Measurements from ENCODE around the gene ZIC2. TPM values are rescaled to one million over a fixed set of nuclear protein-coding genes. Genes with fewer than 3 reads are reported as not detected.

Gene ZIC2
- total RNA-seq, 2 experiments from 2014 or later, result not detected

GRCh38 chr13:99989276-99990125 is 7.9 kb downstream of the ZIC2 start:
- intact Hi-C loops (cut with DNase I, micrococcal nuclease), result loop anchor here (2.0 to 10.0 kb wide), 7 partner anchors 13 to 525 kb away; no protein-coding TSS in a partner anchor
- no peaks in the 10 kb centered on the region for H3K9me3 Mint-ChIP-seq (ENCODE audit: low read depth)
- H3K27ac Mint-ChIP-seq, result no peak overlapping the region
- DNase-seq (peak; percentile 15), ATAC-seq (no peak)
- H3K4me1 Mint-ChIP-seq, result peaks cover 28% of the 10 kb centered on the region
- no peaks in the 10 kb centered on the region for H3K36me3 Mint-ChIP-seq (ENCODE audit: low read depth)
- CTCF ChIA-PET, result interaction anchor here (0.8 to 0.9 kb wide), 2 partner anchors 30 to 333 kb away, joined by 3 to 4 read pairs; no protein-coding TSS in a partner anchor
- H3K4me3 Mint-ChIP-seq, result no peak overlapping the region
- POLR2A ChIA-PET, result no interaction called here
- H3K27me3 Mint-ChIP-seq, result peaks cover 83% of the 10 kb centered on the region

DNA sequence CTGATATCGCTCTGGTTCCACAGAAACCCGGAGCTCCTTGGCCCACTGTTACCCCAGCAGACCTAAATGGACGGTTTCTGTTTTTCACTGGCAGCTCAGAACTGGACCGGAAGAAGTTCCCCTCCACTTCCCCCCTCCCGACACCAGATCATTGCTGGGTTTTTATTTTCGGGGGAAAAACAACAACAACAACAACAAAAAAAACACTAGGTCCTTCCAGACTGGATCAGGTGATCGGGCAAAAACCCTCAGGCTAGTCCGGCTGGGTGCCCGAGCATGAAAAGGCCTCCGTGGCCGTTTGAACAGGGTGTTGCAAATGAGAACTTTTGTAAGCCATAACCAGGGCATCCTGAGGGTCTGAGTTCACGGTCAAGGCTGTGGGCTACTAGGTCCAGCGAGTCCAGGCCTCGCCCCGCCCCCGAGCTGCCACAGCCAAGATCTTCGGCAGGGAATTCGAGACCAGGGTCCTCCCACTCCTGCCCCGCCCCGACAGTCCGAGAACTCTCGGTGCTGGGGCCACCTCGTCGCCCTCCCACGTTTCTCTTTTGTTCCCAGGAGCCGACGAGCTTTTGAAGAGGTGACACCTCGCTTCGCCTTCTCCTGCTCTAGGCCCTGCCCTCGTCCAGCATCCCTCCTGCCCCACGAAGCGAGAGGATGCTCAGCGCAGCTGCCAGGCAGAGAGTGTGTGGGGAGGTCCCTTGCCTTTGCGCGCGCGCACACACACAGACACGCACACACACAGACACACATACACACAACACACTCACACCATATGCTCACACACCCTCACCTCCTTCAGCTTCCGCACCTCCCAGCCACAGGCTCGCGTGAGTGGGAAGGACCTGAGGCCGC is 8.8 kb downstream of the ZIC2 start:
- Mint-ChIP-seq H3K36me3 (ENCODE audit: low read depth) (no peaks in the 10 kb centered on the region), H3K27ac (no peak overlapping the region), H3K4me3 (peak overlapping the region; percentile 6), H3K4me1 (peaks cover 27% of the 10 kb centered on the region), H3K9me3 (ENCODE audit: low read depth) (peaks cover under 1% of the 10 kb centered on the region), H3K27me3 (peaks cover 86% of the 10 kb centered on the region)
- intact Hi-C loops (cut with DNase I, micrococcal nuclease), result loop anchor here (2.0 to 5.0 kb wide), 4 partner anchors 14 to 522 kb away; no protein-coding TSS in a partner anchor
- peak; percentile 73 for ATAC-seq
- CTCF ChIA-PET, result interaction anchor here (0.8 to 0.9 kb wide), 2 partner anchors 31 to 334 kb away, joined by 3 to 4 read pairs; no protein-coding TSS in a partner anchor
- peak; percentile 31 for DNase-seq
- POLR2A ChIA-PET, result no interaction called here

- DNase-seq (no peak), ATAC-seq (peak; percentile 24)
- Mint-ChIP-seq H3K4me1 (peaks cover 26% of the 10 kb centered on the region), H3K4me3 (no peak overlapping the region), H3K36me3 (ENCODE audit: low read depth) (no peaks in the 10 kb centered on the region), H3K27ac (no peak overlapping the region), H3K27me3 (peaks cover 89% of the 10 kb centered on the region), H3K9me3 (ENCODE audit: low read depth) (peaks cover 2% of the 10 kb centered on the region)
- ChIA-PET POLR2A (no interaction called here), CTCF (interaction anchor here (0.8 to 1.3 kb wide), 2 partner anchors 9 to 524 kb away, joined by 3 read pairs; no protein-coding TSS in a partner anchor)
- intact Hi-C loops (cut with DNase I, micrococcal nuclease), result loop anchor here (2.0 to 5.0 kb wide), 4 partner anchors 14 to 521 kb away; no protein-coding TSS in a partner anchor
Observed at GRCh38 chr13:99991013-99991827, 9.6 kb downstream of the ZIC2 start.

DNA sequence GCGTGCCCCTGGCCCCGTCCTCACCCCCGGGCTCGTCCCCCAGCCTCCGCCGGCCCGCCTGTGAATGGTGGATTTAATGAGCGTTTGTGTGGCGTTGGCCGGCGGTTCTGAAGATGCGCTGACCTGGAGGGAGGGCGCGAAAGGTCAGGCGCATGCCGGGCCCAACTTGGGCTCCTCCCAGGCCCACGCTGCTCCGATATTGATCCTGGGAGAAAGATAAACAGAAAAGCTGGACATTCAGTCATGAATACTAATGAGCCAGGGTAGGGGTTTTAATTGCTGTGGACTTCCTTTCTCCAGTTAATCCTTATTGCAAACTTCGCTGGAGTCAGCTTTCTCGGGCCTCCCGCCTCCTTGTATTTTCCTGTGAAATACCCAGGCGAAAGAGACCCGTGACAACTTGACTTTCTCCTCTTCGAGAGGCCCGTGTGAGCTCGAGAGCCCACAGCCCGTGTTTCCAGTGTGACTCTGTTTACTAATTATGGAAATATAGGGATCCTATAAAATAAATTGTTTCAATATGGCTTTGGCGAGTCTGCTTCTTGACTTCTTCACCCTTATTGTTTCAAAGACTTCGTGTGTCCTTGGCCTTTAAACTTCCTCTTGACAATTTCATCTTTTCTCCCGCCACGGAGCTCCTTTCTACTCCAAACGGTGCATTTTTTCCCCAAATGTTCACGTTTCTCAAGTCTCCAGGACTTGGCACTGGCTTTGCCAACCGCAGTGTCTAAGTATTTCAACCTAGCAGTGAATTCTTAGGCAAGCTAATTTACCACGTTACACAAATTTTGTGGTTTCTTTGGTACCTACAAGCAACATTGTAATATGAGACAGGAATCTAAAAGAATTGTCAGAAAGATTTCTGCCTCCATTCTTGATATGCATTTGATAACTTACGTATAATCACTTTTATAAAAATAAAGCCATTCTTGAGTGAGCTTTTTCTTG is 10.5 kb downstream of the ZIC2 start:
- H3K27me3 Mint-ChIP-seq, result peaks cover 90% of the 10 kb centered on the region
- H3K4me3 Mint-ChIP-seq, result no peak overlapping the region
- intact Hi-C loops (cut with DNase I, micrococcal nuclease), result loop anchor here (2.0 to 5.0 kb wide), 5 partner anchors 13 to 520 kb away; no protein-coding TSS in a partner anchor
- ChIA-PET CTCF (interaction anchor here (0.6 to 1.3 kb wide), 8 partner anchors 10 to 558 kb away, joined by 3 to 5 read pairs (median 4); partner anchors contain the start of genes CLYBL and ZIC2), POLR2A (no interaction called here)
- ATAC-seq (no peak), DNase-seq (no peak)
- peaks cover 30% of the 10 kb centered on the region for H3K4me1 Mint-ChIP-seq
- peaks cover 2% of the 10 kb centered on the region for H3K36me3 Mint-ChIP-seq (ENCODE audit: low read depth)
- H3K9me3 Mint-ChIP-seq (ENCODE audit: low read depth), result peaks cover 2% of the 10 kb centered on the region
- no peak overlapping the region for H3K27ac Mint-ChIP-seq

GRCh38 chr13:99992949-99993351 is 11.4 kb downstream of the ZIC2 start:
- Mint-ChIP-seq H3K4me3 (no peak overlapping the region), H3K4me1 (peaks cover 30% of the 10 kb centered on the region), H3K36me3 (ENCODE audit: low read depth) (peaks cover 2% of the 10 kb centered on the region), H3K27me3 (peaks cover 81% of the 10 kb centered on the region), H3K27ac (no peak overlapping the region), H3K9me3 (ENCODE audit: low read depth) (peaks cover 2% of the 10 kb centered on the region)
- DNase-seq (no peak), ATAC-seq (no peak)
- CTCF ChIA-PET, result interaction anchor here (0.6 to 1.1 kb wide), 4 partner anchors 11 to 522 kb away, joined by 3 to 5 read pairs (median 4); partner anchors contain the start of gene ZIC2
- POLR2A ChIA-PET, result no interaction called here
- intact Hi-C loops (cut with DNase I, micrococcal nuclease), result loop anchor here (2.0 to 5.0 kb wide), 4 partner anchors 14 to 519 kb away; no protein-coding TSS in a partner anchor

DNA sequence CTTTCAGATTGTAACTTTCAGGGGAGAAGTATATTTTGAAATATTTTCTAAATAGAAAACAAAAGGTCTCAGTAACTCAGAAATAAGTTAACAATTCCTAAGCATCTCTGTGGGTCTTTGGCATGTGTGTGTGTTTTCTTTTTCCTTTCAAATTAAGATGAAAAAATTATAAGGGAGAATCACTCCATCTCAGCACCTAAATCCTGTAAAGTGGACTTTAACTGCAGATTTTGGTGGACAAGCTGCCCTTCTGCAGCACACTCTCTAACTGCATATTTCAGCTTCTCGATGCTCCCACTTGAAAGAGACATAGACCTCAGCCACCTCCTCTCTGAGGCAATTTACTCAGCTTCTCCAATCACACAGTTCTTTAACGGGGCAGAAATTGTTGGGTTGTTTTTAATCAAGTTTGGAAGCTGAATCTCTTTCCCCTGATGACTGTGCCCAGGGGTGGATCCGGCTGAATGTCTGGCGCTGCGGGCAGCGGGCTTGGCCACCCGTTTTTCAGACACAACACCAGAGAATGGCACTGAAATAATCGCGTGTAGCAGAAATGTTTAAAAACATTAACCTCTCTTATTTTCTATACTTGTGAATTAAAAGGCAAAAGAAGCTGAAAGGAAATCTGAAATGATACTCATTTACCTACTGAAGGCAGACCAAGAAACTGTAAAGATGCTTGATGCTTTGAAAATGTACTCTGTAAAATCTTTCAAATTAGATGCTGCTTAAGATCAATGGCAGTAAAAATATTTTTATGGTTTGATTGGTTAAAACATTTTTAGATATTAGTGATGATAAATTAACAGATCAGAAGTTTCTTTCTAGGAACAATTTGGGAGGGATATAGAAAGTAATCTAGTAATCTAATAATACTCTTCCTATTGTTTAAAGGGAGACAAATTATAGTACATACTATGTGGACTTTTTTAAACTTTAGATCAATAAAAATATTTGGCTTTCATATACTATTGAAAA is 12.4 kb downstream of the ZIC2 start:
- CTCF ChIA-PET, result interaction anchor here (0.9 kb wide), 2 partner anchors 397 to 740 kb away, joined by 3 read pairs; no protein-coding TSS in a partner anchor
- H3K36me3 Mint-ChIP-seq (ENCODE audit: low read depth), result peaks cover 2% of the 10 kb centered on the region
- H3K4me1 Mint-ChIP-seq, result peaks cover 30% of the 10 kb centered on the region

GRCh38 chr13:99994638-99995020 is 13.0 kb downstream of the ZIC2 start:
- H3K27ac Mint-ChIP-seq, result no peak overlapping the region
- peaks cover 24% of the 10 kb centered on the region for H3K4me1 Mint-ChIP-seq
- no peak overlapping the region for H3K4me3 Mint-ChIP-seq
- POLR2A ChIA-PET, result no interaction called here
- DNase-seq (no peak), ATAC-seq (no peak)
- peaks cover 82% of the 10 kb centered on the region for H3K27me3 Mint-ChIP-seq
- peaks cover 2% of the 10 kb centered on the region for H3K36me3 Mint-ChIP-seq (ENCODE audit: low read depth)
- peaks cover 2% of the 10 kb centered on the region for H3K9me3 Mint-ChIP-seq (ENCODE audit: low read depth)
- CTCF ChIA-PET, result interaction anchor here (0.9 kb wide), 1 partner anchor 739 kb away, joined by 3 read pairs; no protein-coding TSS in a partner anchor
- intact Hi-C loops (cut with DNase I, micrococcal nuclease), result loop anchor here (1.0 to 5.0 kb wide), 4 partner anchors 36 to 518 kb away; no protein-coding TSS in a partner anchor

More for the DNA sequence above, 12.4 kb downstream of the ZIC2 start:
- H3K9me3 Mint-ChIP-seq (ENCODE audit: low read depth), result peaks cover 2% of the 10 kb centered on the region
- no peak overlapping the region for H3K4me3 Mint-ChIP-seq
- ATAC-seq (no peak), DNase-seq (no peak)
- POLR2A ChIA-PET, result no interaction called here
- H3K27ac Mint-ChIP-seq, result no peak overlapping the region
- intact Hi-C loops (cut with DNase I, micrococcal nuclease), result loop anchor here (2.0 to 5.0 kb wide), 4 partner anchors 15 to 518 kb away; no protein-coding TSS in a partner anchor
- peaks cover 82% of the 10 kb centered on the region for H3K27me3 Mint-ChIP-seq

DNA sequence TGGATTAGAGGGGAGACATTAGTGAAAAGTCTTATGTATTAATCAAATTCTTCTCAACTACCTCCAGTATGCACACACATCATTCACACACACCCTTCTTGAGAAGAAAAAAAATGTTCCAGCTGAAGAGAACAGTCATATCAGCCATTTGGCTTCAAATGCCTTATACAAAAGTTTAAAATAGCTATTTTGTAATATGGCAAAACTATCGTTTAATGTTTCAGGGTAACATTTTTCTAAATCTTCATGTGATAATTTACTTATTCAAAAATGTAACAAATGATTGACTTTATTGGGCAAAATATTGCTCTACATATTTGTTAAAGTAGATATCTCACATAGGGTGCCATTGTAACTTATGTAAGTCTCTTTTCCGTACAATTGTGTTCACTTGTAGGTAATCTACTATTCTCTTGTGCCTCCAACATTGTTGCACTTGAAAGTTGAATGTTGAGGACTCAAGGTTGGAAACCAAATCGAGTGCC is 13.6 kb downstream of the ZIC2 start:
- no peak overlapping the region for H3K4me3 Mint-ChIP-seq
- CTCF ChIA-PET, result no interaction called here
- DNase-seq (no peak), ATAC-seq (no peak)
- H3K36me3 Mint-ChIP-seq (ENCODE audit: low read depth), result peaks cover 2% of the 10 kb centered on the region
- POLR2A ChIA-PET, result no interaction called here
- intact Hi-C loops (cut with DNase I, micrococcal nuclease), result loop anchor here in 1 of 2 experiments (1.0 kb wide), 1 partner anchor 37 kb away; no protein-coding TSS in a partner anchor
- peaks cover 19% of the 10 kb centered on the region for H3K4me1 Mint-ChIP-seq
- H3K27me3 Mint-ChIP-seq, result peaks cover 79% of the 10 kb centered on the region
- no peak overlapping the region for H3K27ac Mint-ChIP-seq
- peaks cover 2% of the 10 kb centered on the region for H3K9me3 Mint-ChIP-seq (ENCODE audit: low read depth)
